HL-60 (cell line): ENCODE measurements around the gene XYLB.

ENCODE experiments used
- POLR2AphosphoS5 ChIP-seq: IDR thresholded peaks from 2 replicates; pipeline ENCODE4 v1.6.1; 2012; ENCODE audit warnings: low read depth
- REST ChIP-seq: IDR thresholded peaks from 2 replicates; pipeline ENCODE4 v1.6.1; 2012; ENCODE audit warnings: low read depth; ENCODE audit not compliant: insufficient replicate concordance
- SPI1 ChIP-seq: IDR thresholded peaks from 2 replicates; pipeline ENCODE4 v1.6.1; 2012; ENCODE audit warnings: low read depth, mild to moderate bottlenecking, borderline replicate concordance
- TF ChIP-seq, protein P1 (sequence below): IDR thresholded peaks from one replicate; pipeline ENCODE4 v1.5.1; 2011; ENCODE audit warnings: low read length, control low read depth, inconsistent platforms; ENCODE audit not compliant: insufficient read depth

- TF ChIP-seq, protein P1, sequence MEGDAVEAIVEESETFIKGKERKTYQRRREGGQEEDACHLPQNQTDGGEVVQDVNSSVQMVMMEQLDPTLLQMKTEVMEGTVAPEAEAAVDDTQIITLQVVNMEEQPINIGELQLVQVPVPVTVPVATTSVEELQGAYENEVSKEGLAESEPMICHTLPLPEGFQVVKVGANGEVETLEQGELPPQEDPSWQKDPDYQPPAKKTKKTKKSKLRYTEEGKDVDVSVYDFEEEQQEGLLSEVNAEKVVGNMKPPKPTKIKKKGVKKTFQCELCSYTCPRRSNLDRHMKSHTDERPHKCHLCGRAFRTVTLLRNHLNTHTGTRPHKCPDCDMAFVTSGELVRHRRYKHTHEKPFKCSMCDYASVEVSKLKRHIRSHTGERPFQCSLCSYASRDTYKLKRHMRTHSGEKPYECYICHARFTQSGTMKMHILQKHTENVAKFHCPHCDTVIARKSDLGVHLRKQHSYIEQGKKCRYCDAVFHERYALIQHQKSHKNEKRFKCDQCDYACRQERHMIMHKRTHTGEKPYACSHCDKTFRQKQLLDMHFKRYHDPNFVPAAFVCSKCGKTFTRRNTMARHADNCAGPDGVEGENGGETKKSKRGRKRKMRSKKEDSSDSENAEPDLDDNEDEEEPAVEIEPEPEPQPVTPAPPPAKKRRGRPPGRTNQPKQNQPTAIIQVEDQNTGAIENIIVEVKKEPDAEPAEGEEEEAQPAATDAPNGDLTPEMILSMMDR: no peak
- TF ChIP-seq REST: no peak
- TF ChIP-seq POLR2AphosphoS5: no peak
- TF ChIP-seq SPI1: no peak
Measured at GRCh38 chr3:38361496-38361895, 14.9 kb downstream of the XYLB start.
